Mesendoderm (in vitro differentiated cells): ENCODE measurements around the gene FIBIN.

Source experiments
- DNase-seq: peaks from one replicate; pipeline ENCODE4 v3.0.0; 2013
- H2AK5ac ChIP-seq: 2 replicates; pipeline ENCODE4 v1.6.1; 2013; ENCODE audit warnings: low read length, inconsistent platforms
- H2BK120ac ChIP-seq: 2 replicates; pipeline ENCODE4 v1.6.1; 2013; ENCODE audit warnings: low read depth, mild to moderate bottlenecking, low read length, moderate library complexity, mixed read lengths
- H2BK15ac ChIP-seq: replicated peaks from 2 replicates; pipeline ENCODE4 v1.6.1; 2013; ENCODE audit warnings: low read depth, mild to moderate bottlenecking, moderate library complexity
- H2BK5ac ChIP-seq: 2 replicates; pipeline ENCODE4 v1.6.1; 2013; ENCODE audit warnings: low read length, inconsistent platforms
- H3K18ac ChIP-seq: 2 replicates; pipeline ENCODE4 v1.6.1; 2013; ENCODE audit warnings: mild to moderate bottlenecking, low read length, mixed read lengths
- H3K23ac ChIP-seq: one replicate; pipeline ENCODE4 v1.6.1; 2013; ENCODE audit warnings: low read length
- H3K27ac ChIP-seq: 2 replicates; pipeline ENCODE4 v1.5.1; 2013; ENCODE audit warnings: low read depth, mild to moderate bottlenecking, inconsistent platforms, low read length, moderate library complexity
- H3K27me3 ChIP-seq: 2 replicates; pipeline ENCODE4 v1.6.1; 2013; ENCODE audit warnings: low read length, control low read depth, mild to moderate bottlenecking, inconsistent platforms; ENCODE audit not compliant: insufficient read depth, poor library complexity
- H3K36me3 ChIP-seq: 2 replicates; pipeline ENCODE4 v1.6.1; 2013; ENCODE audit warnings: low read length, inconsistent platforms; ENCODE audit not compliant: control insufficient read depth, insufficient read depth
- H3K4ac ChIP-seq: one replicate; pipeline ENCODE4 v1.6.1; 2013; ENCODE audit warnings: low read depth, mild to moderate bottlenecking, low read length, moderate library complexity
- H3K4me1 ChIP-seq: 2 replicates; pipeline ENCODE4 v1.6.1; 2013; ENCODE audit warnings: low read depth, low read length, inconsistent platforms; ENCODE audit not compliant: control insufficient read depth
- H3K4me2 ChIP-seq: 2 replicates; pipeline ENCODE4 v1.6.1; 2013; ENCODE audit warnings: low read length
- H3K4me3 ChIP-seq: 2 replicates; pipeline ENCODE4 v1.5.1; 2013; ENCODE audit warnings: mild to moderate bottlenecking, low read length
- H3K56ac ChIP-seq: one replicate; pipeline ENCODE4 v1.6.1; 2013; ENCODE audit warnings: low read length
- H3K79me1 ChIP-seq: 2 replicates; pipeline ENCODE4 v1.6.1; 2013; ENCODE audit warnings: low read length, inconsistent platforms
- H3K79me2 ChIP-seq: 2 replicates; pipeline ENCODE4 v1.6.1; 2013; ENCODE audit warnings: mild to moderate bottlenecking, low read length; ENCODE audit not compliant: control insufficient read depth, insufficient read depth
- H3K9ac ChIP-seq: 2 replicates; pipeline ENCODE4 v1.6.1; 2013; ENCODE audit warnings: low read length, inconsistent platforms
- H4K5ac ChIP-seq: one replicate; pipeline ENCODE4 v1.6.1; 2013; ENCODE audit warnings: low read length
- H4K8ac ChIP-seq: one replicate; pipeline ENCODE4 v1.6.1; 2013; ENCODE audit warnings: low read depth, mild to moderate bottlenecking, control low read depth, low read length, moderate library complexity
- WGBS: extraction: QIAGEN DNeasy Blood & Tissue Kit; methylation state at CpG from one replicate; pipeline ENCODE4 v1.1.7; 2013; ENCODE audit warnings: low lambda C conversion rate, missing lambda C conversion rate; ENCODE audit not compliant: insufficient coverage; ENCODE audit errors: extremely low coverage; 5-methylcytosine and 5-hydroxymethylcytosine counted together

Gene FIBIN

DNA sequence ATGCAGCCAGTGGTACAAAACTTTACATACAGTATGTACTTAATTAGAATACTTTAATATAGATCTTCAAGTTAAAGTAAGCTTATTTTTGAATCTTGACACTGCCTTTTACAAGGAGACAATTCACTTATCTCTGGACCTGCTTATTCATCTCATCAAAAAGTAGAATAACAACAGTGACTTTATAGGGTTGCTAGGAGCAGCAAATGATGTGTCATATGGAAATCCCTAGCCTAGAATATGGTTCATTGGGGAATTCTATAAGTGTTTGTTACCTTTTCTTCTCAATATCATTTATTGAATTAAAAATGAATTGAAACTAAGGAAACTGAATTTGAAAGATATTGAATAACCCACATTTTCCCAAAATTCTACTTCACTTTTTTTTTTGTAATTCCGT is 45.0 kb upstream of the FIBIN start:
- no peak overlapping the region for H3K4me3 ChIP-seq
- WGBS: no CpG with 5 or more reads among the region's 1 CpG

DNA sequence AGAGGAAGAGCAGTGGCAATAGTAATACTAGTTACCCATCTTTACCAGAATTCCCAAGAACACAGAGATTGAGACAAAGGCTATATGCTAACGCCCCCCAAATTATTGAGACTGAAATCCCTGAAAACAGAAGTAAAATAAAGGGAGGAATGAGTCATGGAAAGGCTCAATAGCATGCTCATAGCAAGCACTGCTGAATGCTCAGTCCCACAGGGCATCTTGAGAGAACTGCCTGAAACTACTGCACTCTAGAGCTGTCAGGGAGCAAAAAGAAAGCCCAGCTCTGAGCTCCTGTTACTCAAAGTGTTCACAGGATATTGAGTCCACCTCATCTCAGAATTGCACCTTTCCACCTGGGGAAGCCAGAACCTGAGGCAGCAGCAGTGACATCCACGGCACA is 44.1 kb upstream of the FIBIN start:
- WGBS: no CpG with 5 or more reads among the region's 2 CpGs
- Histone ChIP-seq H3K4me3 (no peak overlapping the region), H2BK5ac (no peak overlapping the region)

More for the DNA sequence above, 45.0 kb upstream of the FIBIN start:
- no peaks in the 10 kb centered on the region for H3K79me1 ChIP-seq
- H4K8ac ChIP-seq: no peak overlapping the region
- H3K56ac ChIP-seq: no peak overlapping the region
- no peak overlapping the region for H3K9ac ChIP-seq
- H2BK15ac ChIP-seq: no peak overlapping the region
- H3K4me2 ChIP-seq: no peak overlapping the region
- H3K4me1 ChIP-seq: no peaks in the 10 kb centered on the region
- H3K23ac ChIP-seq: no peak overlapping the region
- H2BK120ac ChIP-seq: no peak overlapping the region
- H2AK5ac ChIP-seq: no peak overlapping the region
- H2BK5ac ChIP-seq: no peak overlapping the region
- H3K27ac ChIP-seq: no peak overlapping the region
- H3K18ac ChIP-seq: no peak overlapping the region
- no peaks in the 10 kb centered on the region for H3K36me3 ChIP-seq
- no peak for DNase-seq
- no peaks in the 10 kb centered on the region for H3K27me3 ChIP-seq
- H3K79me2 ChIP-seq: no peaks in the 10 kb centered on the region
- no peak overlapping the region for H4K5ac ChIP-seq
- no peak overlapping the region for H3K4ac ChIP-seq

DNA sequence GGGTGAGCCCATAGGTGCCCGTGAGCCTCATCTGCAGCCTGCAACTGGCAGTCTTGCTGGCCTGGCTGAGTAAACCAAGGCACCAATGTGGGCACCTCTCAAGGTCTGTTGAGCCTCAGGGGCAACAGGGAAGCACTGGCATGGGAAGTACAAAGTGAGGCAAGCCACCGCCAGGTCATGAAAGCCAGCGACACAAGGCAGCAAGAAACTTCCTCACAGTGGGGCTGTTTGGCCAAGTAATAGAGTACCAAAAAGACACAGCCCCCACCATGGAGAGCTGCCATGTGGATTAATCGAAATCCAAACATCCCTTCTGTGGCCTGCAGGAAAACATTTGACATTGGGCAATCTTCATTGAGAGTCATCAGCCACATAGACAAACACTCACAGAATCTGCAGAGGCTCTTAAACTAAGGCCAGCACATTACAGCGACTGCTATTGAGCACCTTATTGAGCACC is 43.6 kb upstream of the FIBIN start:
- H3K36me3 ChIP-seq: no peaks in the 10 kb centered on the region
- no peaks in the 10 kb centered on the region for H3K27me3 ChIP-seq
- H3K79me1 ChIP-seq: no peaks in the 10 kb centered on the region
- DNase-seq: no peak
- no CpG with 5 or more reads among the region's 5 CpGs for WGBS
- H3K18ac ChIP-seq: no peak overlapping the region
- H3K4ac ChIP-seq: no peak overlapping the region
- no peak overlapping the region for H3K56ac ChIP-seq
- H3K4me3 ChIP-seq: no peak overlapping the region
- H3K9ac ChIP-seq: no peak overlapping the region
- no peaks in the 10 kb centered on the region for H3K4me1 ChIP-seq
- H3K4me2 ChIP-seq: no peak overlapping the region
- no peak overlapping the region for H4K8ac ChIP-seq
- no peaks in the 10 kb centered on the region for H3K79me2 ChIP-seq
- H2BK15ac ChIP-seq: no peak overlapping the region
- no peak overlapping the region for H2BK120ac ChIP-seq
- H3K27ac ChIP-seq: no peak overlapping the region
- no peak overlapping the region for H4K5ac ChIP-seq
- no peak overlapping the region for H2AK5ac ChIP-seq
- no peak overlapping the region for H3K23ac ChIP-seq
- H2BK5ac ChIP-seq: no peak overlapping the region

More for the DNA sequence above, 44.1 kb upstream of the FIBIN start:
- Histone ChIP-seq H3K36me3 (no peaks in the 10 kb centered on the region), H3K4ac (no peak overlapping the region), H2AK5ac (no peak overlapping the region), H3K4me1 (no peaks in the 10 kb centered on the region), H3K18ac (no peak overlapping the region), H3K4me2 (no peak overlapping the region), H2BK15ac (no peak overlapping the region), H3K27me3 (no peaks in the 10 kb centered on the region), H3K79me1 (no peaks in the 10 kb centered on the region), H3K79me2 (no peaks in the 10 kb centered on the region), H4K5ac (no peak overlapping the region), H4K8ac (no peak overlapping the region), H3K56ac (no peak overlapping the region), H3K9ac (no peak overlapping the region), H2BK120ac (no peak overlapping the region), H3K23ac (no peak overlapping the region), H3K27ac (no peak overlapping the region)
- no peak for DNase-seq

DNA sequence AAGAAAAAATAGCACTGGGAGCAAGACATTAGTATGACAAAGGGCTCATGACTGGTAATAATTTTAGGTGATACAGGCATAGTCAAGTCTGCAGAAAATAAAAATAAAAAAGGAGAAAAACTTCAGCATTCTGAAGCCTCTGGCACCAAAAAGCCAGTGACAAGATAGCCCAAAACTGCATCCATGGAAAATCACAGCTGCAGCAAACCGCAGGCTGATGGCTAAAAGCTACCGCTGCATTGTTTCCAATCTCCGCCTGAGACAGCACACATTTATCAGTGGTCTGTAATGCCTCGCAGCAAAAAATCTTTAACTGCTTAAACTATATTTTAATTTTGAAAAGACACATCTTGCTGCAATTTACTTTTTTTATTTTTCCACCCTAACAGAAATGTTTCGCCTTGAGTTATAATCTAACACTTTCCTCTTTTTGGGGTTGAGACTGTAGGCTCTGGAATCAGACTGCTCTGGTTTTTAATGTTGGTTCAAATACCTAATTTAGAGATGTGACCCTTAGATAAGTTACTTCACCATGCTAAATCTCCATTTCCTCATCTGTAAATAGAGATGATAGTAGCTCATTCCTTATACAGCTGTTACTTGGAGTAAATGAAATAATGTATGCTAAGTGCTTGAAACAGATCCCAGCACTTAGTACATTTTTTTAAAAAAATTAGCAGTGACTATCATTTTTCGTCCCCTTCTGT is 42.0 kb upstream of the FIBIN start:
- no peaks in the 10 kb centered on the region for H3K79me1 ChIP-seq
- no peak overlapping the region for H3K23ac ChIP-seq
- no peak overlapping the region for H2BK5ac ChIP-seq
- H2AK5ac ChIP-seq: no peak overlapping the region
- DNase-seq: no peak
- H3K79me2 ChIP-seq: no peaks in the 10 kb centered on the region
- no peak overlapping the region for H3K4ac ChIP-seq
- H3K36me3 ChIP-seq: no peaks in the 10 kb centered on the region
- no peak overlapping the region for H4K5ac ChIP-seq
- no peak overlapping the region for H3K56ac ChIP-seq
- H3K4me1 ChIP-seq: no peaks in the 10 kb centered on the region
- no peak overlapping the region for H4K8ac ChIP-seq
- no peak overlapping the region for H2BK15ac ChIP-seq
- no CpG with 5 or more reads among the region's 6 CpGs for whole genome bisulfite sequencing
- no peak overlapping the region for H2BK120ac ChIP-seq
- H3K9ac ChIP-seq: no peak overlapping the region
- no peaks in the 10 kb centered on the region for H3K27me3 ChIP-seq
- H3K4me2 ChIP-seq: no peak overlapping the region
- H3K27ac ChIP-seq: no peak overlapping the region
- no peak overlapping the region for H3K4me3 ChIP-seq
- H3K18ac ChIP-seq: no peak overlapping the region

DNA sequence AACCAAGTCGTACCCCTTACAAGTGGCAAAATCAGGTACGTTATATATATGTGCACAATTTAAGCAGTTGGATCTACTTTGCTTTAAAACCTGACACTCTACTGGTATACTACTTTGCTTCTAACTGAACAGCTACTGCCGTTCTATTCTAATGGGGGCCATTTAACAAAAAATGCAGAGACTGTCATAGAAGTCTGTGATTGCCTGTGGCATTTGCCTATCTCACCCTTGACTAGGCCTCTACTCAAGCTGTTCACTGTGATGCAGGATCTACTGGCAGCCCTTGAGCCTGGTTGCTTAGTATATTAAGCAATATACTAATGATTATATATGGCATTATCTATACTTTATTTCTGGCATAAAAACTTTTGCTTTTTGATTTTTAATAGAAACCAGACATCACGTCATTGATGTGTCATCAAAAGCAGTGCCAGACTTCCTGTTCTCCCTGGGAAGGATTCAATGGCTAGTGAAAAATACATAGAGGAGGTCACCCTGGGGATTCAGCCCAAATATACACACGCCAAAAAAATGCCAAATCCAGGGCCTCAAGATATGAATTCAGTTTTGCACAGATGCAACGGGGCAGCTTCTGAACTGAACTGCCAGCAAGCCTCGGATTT is 40.0 kb upstream of the FIBIN start:
- Histone ChIP-seq H3K36me3 (no peaks in the 10 kb centered on the region), H4K8ac (no peak overlapping the region), H3K9ac (no peak overlapping the region), H3K4me1 (no peaks in the 10 kb centered on the region), H3K4me3 (no peak overlapping the region), H3K27me3 (no peaks in the 10 kb centered on the region), H2BK5ac (no peak overlapping the region), H3K4ac (no peak overlapping the region), H2BK120ac (no peak overlapping the region), H2BK15ac (no peak overlapping the region), H4K5ac (no peak overlapping the region), H3K56ac (no peak overlapping the region), H3K18ac (no peak overlapping the region), H2AK5ac (no peak overlapping the region), H3K79me1 (no peaks in the 10 kb centered on the region), H3K4me2 (no peak overlapping the region), H3K79me2 (no peaks in the 10 kb centered on the region), H3K23ac (no peak overlapping the region), H3K27ac (no peak overlapping the region)
- DNase-seq: no peak
- no CpG with 5 or more reads among the region's 7 CpGs for WGBS
